Muscle layer of colon (tissue), 2 donors: ENCODE measurements around the gene NEK10.
"Not testable (repeated sequence)": the region's sequence is repeated elsewhere in the genome, so short reads cannot be mapped to it uniquely, and the experiment has no call there.

ENCODE experiments used
- H3K27ac ChIP-seq: one replicate; pipeline ENCODE4 v1.7.0; 2013; ENCODE audit warnings: low read depth, mild to moderate bottlenecking, low read length, moderate library complexity
- H3K27me3 ChIP-seq, 2 donors: one replicate each; pipeline ENCODE4 v1.7.0; 2013; ENCODE audit warnings: low read length in 2 of 2, mild to moderate bottlenecking in 2 of 2; ENCODE audit not compliant: insufficient read depth in 2 of 2, control insufficient read depth in 1 of 2
- H3K36me3 ChIP-seq: one replicate; pipeline ENCODE4 v1.7.0; 2013; ENCODE audit warnings: mild to moderate bottlenecking, low read length; ENCODE audit not compliant: insufficient read depth
- H3K4me1 ChIP-seq: one replicate; pipeline ENCODE4 v1.7.0; 2013; ENCODE audit warnings: mild to moderate bottlenecking, low read length; ENCODE audit not compliant: insufficient read depth
- H3K4me3 ChIP-seq, 2 donors: one replicate each; pipeline ENCODE4 v1.7.0; 2013; ENCODE audit warnings: low read length in 2 of 2, low read depth in 1 of 2, mild to moderate bottlenecking in 1 of 2, moderate library complexity in 1 of 2
- H3K9ac ChIP-seq: one replicate; pipeline ENCODE4 v1.7.0; 2013; ENCODE audit warnings: low read length
- H3K9me3 ChIP-seq: one replicate; pipeline ENCODE4 v1.7.0; 2013; ENCODE audit warnings: mild to moderate bottlenecking, low read length
- donor health status: abdominal sarcoma.
- donor health status: Adenocarcinoma of cecum.

Gene NEK10

GRCh38 chr3:27349832-27350231 lies 19.4 kb downstream of the NEK10 start:
- no peaks in the 10 kb centered on the region for H3K36me3 ChIP-seq
- no peaks in the 10 kb centered on the region for H3K27me3 ChIP-seq
- H3K9ac ChIP-seq = no peak overlapping the region
- no peak overlapping the region for H3K4me3 ChIP-seq
- no peak overlapping the region for H3K27ac ChIP-seq
- no peaks in the 10 kb centered on the region for H3K4me1 ChIP-seq
- no peaks in the 10 kb centered on the region for H3K9me3 ChIP-seq

- Histone ChIP-seq H3K36me3 (no peaks in the 10 kb centered on the region), H3K9me3 (no peaks in the 10 kb centered on the region), H3K9ac (no peak overlapping the region), H3K4me1 (peaks cover 13% of the 10 kb centered on the region), H3K27ac (no peak overlapping the region), H3K4me3 (no peak overlapping the region), H3K27me3 (no peaks in the 10 kb centered on the region)
These were observed 23.0 kb downstream of the NEK10 start for GRCh38 chr3:27345959-27346865.

GRCh38 chr3:27345493-27345892 lies 23.7 kb downstream of the NEK10 start:
- Histone ChIP-seq H3K9me3 (no peaks in the 10 kb centered on the region), H3K4me1 (peaks cover 13% of the 10 kb centered on the region), H3K27me3 (no peaks in the 10 kb centered on the region), H3K9ac (no peak overlapping the region), H3K36me3 (no peaks in the 10 kb centered on the region), H3K4me3 (no peak overlapping the region), H3K27ac (no peak overlapping the region)

DNA sequence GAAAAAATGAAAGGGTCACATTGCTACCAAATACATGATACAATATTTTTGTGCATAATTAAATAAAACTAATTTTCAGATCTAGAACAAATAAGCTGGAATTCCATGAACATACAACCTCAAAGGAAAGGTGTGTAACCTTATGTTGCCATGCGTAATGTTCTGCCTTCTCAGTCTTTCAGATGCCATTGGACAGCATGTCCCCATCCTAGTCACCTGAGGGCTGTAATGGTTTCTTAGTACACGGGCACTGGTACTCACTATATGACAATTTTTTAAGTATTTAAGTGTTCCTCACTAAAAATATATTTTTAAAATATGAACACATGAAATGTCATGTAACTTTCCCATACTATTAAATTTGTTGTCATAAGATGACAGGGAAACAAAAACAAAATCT lies 24.1 kb downstream of the NEK10 start:
- Histone ChIP-seq H3K27ac (no peak overlapping the region), H3K9ac (no peak overlapping the region), H3K36me3 (no peaks in the 10 kb centered on the region), H3K9me3 (no peaks in the 10 kb centered on the region), H3K4me1 (peaks cover 13% of the 10 kb centered on the region), H3K4me3 (no peak overlapping the region), H3K27me3 (no peaks in the 10 kb centered on the region)

- Histone ChIP-seq H3K9me3 (no peaks in the 10 kb centered on the region), H3K9ac (no peak overlapping the region), H3K4me1 (peaks cover 13% of the 10 kb centered on the region), H3K27ac (no peak overlapping the region), H3K27me3 (no peaks in the 10 kb centered on the region), H3K4me3 (no peak overlapping the region), H3K36me3 (no peaks in the 10 kb centered on the region)
These were observed 25.0 kb downstream of the NEK10 start for GRCh38 chr3:27344192-27344591.

DNA sequence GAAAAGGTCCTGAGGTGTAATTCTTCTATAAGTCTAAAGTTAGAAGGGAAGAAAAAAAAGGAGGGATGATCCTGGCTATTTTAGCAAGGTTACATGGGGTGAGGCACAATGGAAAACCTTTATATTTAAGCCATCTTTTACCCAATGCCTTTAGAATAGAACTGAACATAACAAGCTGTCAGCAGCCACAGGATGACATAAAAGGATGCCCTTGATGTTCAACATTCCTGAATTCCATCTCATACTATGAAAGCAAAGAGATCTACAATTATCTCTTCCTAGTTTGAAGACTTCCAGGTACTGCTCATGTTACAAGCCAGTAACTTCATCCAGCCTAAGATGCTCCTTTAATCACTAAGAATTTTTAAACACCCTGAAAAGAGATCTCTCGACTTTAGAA lies 26.9 kb downstream of the NEK10 start:
- Histone ChIP-seq H3K27me3 (no peaks in the 10 kb centered on the region), H3K4me1 (peaks cover 13% of the 10 kb centered on the region), H3K27ac (no peak overlapping the region), H3K9me3 (no peaks in the 10 kb centered on the region), H3K36me3 (no peaks in the 10 kb centered on the region), H3K9ac (no peak overlapping the region), H3K4me3 (no peak overlapping the region)

DNA sequence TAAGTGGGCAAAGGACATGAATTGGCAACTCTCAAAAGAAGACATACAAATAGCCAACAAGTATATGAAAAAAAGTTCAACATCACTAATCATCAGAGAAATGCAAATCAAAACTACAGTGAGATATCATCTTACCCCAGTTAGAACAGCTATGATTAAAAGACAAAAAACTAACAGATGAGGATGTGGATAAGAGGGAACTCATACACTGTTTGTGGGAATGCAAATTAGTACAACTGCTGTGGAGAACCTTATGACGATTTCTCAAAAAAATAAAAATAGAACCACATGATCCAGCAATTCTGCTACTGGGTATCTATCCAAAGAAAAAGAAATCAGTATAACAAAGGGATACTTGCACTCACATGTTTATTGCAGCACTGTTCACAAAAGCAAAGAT lies 28.6 kb downstream of the NEK10 start:
- H3K27me3 ChIP-seq = no peaks in the 10 kb centered on the region
- peaks cover 13% of the 10 kb centered on the region for H3K4me1 ChIP-seq
- no peak overlapping the region for H3K9ac ChIP-seq
- H3K36me3 ChIP-seq = no peaks in the 10 kb centered on the region
- no peak overlapping the region for H3K27ac ChIP-seq
- H3K9me3 ChIP-seq = no peaks in the 10 kb centered on the region
- no peak overlapping the region for H3K4me3 ChIP-seq

- no peaks in the 10 kb centered on the region for H3K9me3 ChIP-seq
- H3K4me1 ChIP-seq = no peaks in the 10 kb centered on the region
- no peak overlapping the region for H3K4me3 ChIP-seq
- H3K27me3 ChIP-seq = no peaks in the 10 kb centered on the region
- H3K36me3 ChIP-seq = no peaks in the 10 kb centered on the region
- H3K27ac ChIP-seq = no peak overlapping the region
- no peak overlapping the region for H3K9ac ChIP-seq
These were observed 33.6 kb downstream of the NEK10 start for GRCh38 chr3:27335571-27335970.

GRCh38 chr3:27333843-27334242 lies 35.3 kb downstream of the NEK10 start:
- no peak overlapping the region for H3K27ac ChIP-seq
- H3K36me3 ChIP-seq = no peaks in the 10 kb centered on the region
- H3K27me3 ChIP-seq = no peaks in the 10 kb centered on the region
- H3K9me3 ChIP-seq = no peaks in the 10 kb centered on the region
- no peaks in the 10 kb centered on the region for H3K4me1 ChIP-seq
- no peak overlapping the region for H3K9ac ChIP-seq
- no peak overlapping the region for H3K4me3 ChIP-seq

DNA sequence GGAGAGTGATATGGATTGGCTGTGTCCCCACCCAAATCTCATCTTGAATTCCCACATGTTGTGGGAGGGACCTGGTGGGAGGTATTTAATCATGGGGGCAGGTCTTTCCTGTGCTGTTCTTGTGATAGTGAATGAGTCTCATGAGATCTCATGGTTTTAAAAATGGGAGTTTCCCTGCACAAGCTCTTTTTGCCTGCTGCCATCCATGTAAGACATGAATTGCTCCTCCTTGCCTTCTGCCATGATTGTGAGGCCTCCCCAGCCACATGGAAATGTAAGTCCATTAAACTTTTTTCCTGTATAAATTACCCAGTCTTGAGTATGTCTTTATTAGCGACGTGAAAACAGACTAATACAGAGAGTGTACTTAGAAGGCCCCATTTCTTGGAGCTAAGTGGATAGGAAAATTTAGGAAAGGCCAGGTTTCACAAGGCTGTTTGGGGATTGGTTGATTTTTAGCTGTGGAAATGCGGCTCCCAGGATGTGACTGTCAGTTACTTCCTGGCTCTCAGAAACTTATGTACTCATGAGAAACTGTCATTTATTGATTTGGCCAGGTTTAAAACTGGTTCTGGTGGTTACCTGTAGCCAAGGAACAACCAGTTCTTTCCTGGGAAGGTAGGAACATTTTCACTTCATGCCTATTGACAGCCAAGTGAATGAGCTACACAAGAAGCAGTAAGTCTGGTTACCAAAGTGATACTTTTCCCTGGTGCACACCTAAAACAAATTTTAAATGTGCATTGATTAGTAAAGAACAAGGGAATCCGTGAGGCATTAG lies 40.0 kb downstream of the NEK10 start:
- H3K4me1 ChIP-seq = peaks cover 27% of the 10 kb centered on the region
- not testable (repeated sequence) for H3K9me3 ChIP-seq, H3K27ac ChIP-seq, H3K36me3 ChIP-seq, H3K27me3 ChIP-seq, H3K4me3 ChIP-seq, H3K9ac ChIP-seq

GRCh38 chr3:27326629-27327545 lies 42.3 kb downstream of the NEK10 start:
- H3K27me3 ChIP-seq = no peaks in the 10 kb centered on the region
- H3K9me3 ChIP-seq = no peaks in the 10 kb centered on the region
- peak overlapping the region; percentile 59 for H3K27ac ChIP-seq
- no peak overlapping the region for H3K9ac ChIP-seq
- H3K4me1 ChIP-seq = peaks cover 40% of the 10 kb centered on the region
- H3K36me3 ChIP-seq = no peaks in the 10 kb centered on the region
- H3K4me3 ChIP-seq = peak overlapping the region in 1 of 2 donors; percentile 13
